GDM1 (cell line): ENCODE results near the gene DDHD1.
"Not testable (repeated sequence)": the region's sequence is repeated elsewhere in the genome, so short reads cannot be mapped to it uniquely, and the experiment has no call there.

Experiments used
- DNase-seq: peaks from one replicate; lab custom pipeline; 2025; lab: John Stamatoyannopoulos, UW

The DDHD1 gene

GRCh38 chr14:53108292-53109104, 44.6 kb downstream of the DDHD1 start:
- DNase-seq = no peak

- no peak for DNase-seq
These were observed 46.4 kb downstream of the DDHD1 start for GRCh38 chr14:53106768-53107167.

- DNase-seq = no peak
These were observed 49.3 kb downstream of the DDHD1 start for GRCh38 chr14:53103636-53104340.

- DNase-seq = no peak
These were observed 59.9 kb downstream of the DDHD1 start for GRCh38 chr14:53093206-53093605.

GRCh38 chr14:53090853-53091252, 62.3 kb downstream of the DDHD1 start:
- no peak for DNase-seq

GRCh38 chr14:53084954-53085353, 68.2 kb downstream of the DDHD1 start:
- DNase-seq = not testable (repeated sequence)

- no peak for DNase-seq
These were observed 88.6 kb downstream of the DDHD1 start for GRCh38 chr14:53064475-53064874.

- no peak for DNase-seq
These were observed 90.3 kb downstream of the DDHD1 start for GRCh38 chr14:53062856-53063255.

- no peak for DNase-seq
These were observed 93.1 kb downstream of the DDHD1 start for GRCh38 chr14:53060046-53060445.

GRCh38 chr14:53055003-53055402, 98.1 kb downstream of the DDHD1 start:
- peak; percentile 7 for DNase-seq

GRCh38 chr14:53054457-53054856, 98.7 kb downstream of the DDHD1 start:
- DNase-seq = no peak

GRCh38 chr14:53048631-53049030, 104.5 kb downstream of the DDHD1 start:
- DNase-seq = no peak

GRCh38 chr14:53047307-53048069, 105.6 kb downstream of the DDHD1 start:
- DNase-seq = no peak

- DNase-seq = no peak
These were observed 108.6 kb downstream of the DDHD1 start for GRCh38 chr14:53044486-53044885.

- no peak for DNase-seq
These were observed 110.0 kb downstream of the DDHD1 start for GRCh38 chr14:53043027-53043581.

- no peak for DNase-seq
These were observed 110.6 kb downstream of the DDHD1 start for GRCh38 chr14:53042480-53042879.

GRCh38 chr14:53041067-53041466, 112.1 kb downstream of the DDHD1 start:
- no peak for DNase-seq

GRCh38 chr14:53038629-53039028, 114.5 kb downstream of the DDHD1 start:
- no peak for DNase-seq

- DNase-seq = no peak
These were observed 116.1 kb downstream of the DDHD1 start for GRCh38 chr14:53037016-53037415.

- DNase-seq = no peak
These were observed 117.5 kb downstream of the DDHD1 start for GRCh38 chr14:53035336-53036210.

- no peak for DNase-seq
These were observed 118.4 kb downstream of the DDHD1 start for GRCh38 chr14:53034688-53035230.
